ENCODE data around the gene RASEF. TPM values are rescaled to one million over a fixed set of nuclear protein-coding genes. Genes with fewer than 3 reads are reported as not detected.

RASEF gene
- total RNA-seq, 1 experiment from 2014 or later, result 0.12 TPM

GRCh38 chr9:82989929-82990328 is 73.0 kb downstream of the RASEF start:
- Histone ChIP-seq H3K4me1 (ENCODE audit: control insufficient read depth in 1 of 2, insufficient read depth in 2 of 2, low read length in 2 of 2) (no peaks in the 10 kb centered on the region), H2AFZ (ENCODE audit: low read depth, low read length, poor library complexity, severe bottlenecking) (no peak overlapping the region), H4K20me1 (ENCODE audit: insufficient read depth) (no peaks in the 10 kb centered on the region), H3K9me3 (ENCODE audit: control insufficient read depth in 1 of 2, insufficient read depth in 1 of 2, low read depth in 1 of 2, low read length in 2 of 2) (no peaks in the 10 kb centered on the region), H3K9me2 (ENCODE audit: insufficient read depth) (no peaks in the 10 kb centered on the region), H3K27ac (ENCODE audit: low read depth, low read length) (no peak overlapping the region), H3K4me3 (replicated peaks in 1 of 2; ENCODE audit: low read depth in 1 of 2, low read length in 2 of 2) (no peak overlapping the region), H3K27me3 (ENCODE audit: insufficient read depth, low read length) (no peaks in the 10 kb centered on the region), H3K9ac (ENCODE audit: low read length) (no peak overlapping the region), H3K36me3 (ENCODE audit: control insufficient read depth in 1 of 2, insufficient read depth in 2 of 2, low read length in 2 of 2) (no peaks in the 10 kb centered on the region), H3K79me2 (ENCODE audit: insufficient read depth, low read length) (no peaks in the 10 kb centered on the region), H3K4me2 (ENCODE audit: low read length) (no peak overlapping the region)
- CTCF ChIA-PET, result no interaction called here
- intact Hi-C loops (cut with micrococcal nuclease), result no loop called here
- TF ChIP-seq TCF7L2 (IDR thresholded peaks at IDR 0.05; ENCODE audit: borderline replicate concordance, extremely low read depth, insufficient read depth, insufficient read length) (no peak), POLR2AphosphoS5 (IDR thresholded peaks at IDR 0.05; ENCODE audit: low read depth, low read length) (no peak), EZH2phosphoT487 (IDR thresholded peaks at IDR 0.05; ENCODE audit: borderline replicate concordance) (no peak), RAD21 (IDR thresholded peaks at IDR 0.05; ENCODE audit: low read depth) (no peak), POLR2A (IDR thresholded peaks at IDR 0.05; ENCODE audit: borderline replicate concordance, extremely low read depth, insufficient read depth, insufficient read length) (no peak), SRF (IDR thresholded peaks at IDR 0.05; ENCODE audit: low read depth) (no peak), YY1 (IDR thresholded peaks at IDR 0.05; ENCODE audit: extremely low read depth, insufficient replicate concordance, low read depth, low read length) (no peak), CEBPB (IDR thresholded peaks at IDR 0.05; ENCODE audit: low read depth) (no peak), EZH2 (IDR thresholded peaks at IDR 0.05) (no peak), CTCF (IDR thresholded peaks at IDR 0.05 in 2 of 3, conservative IDR thresholded peaks at IDR 0.05 in 1 of 3; ENCODE audit: borderline replicate concordance in 1 of 3, insufficient read depth in 1 of 3, low read depth in 2 of 3, low read length in 2 of 3) (no peak), REST (IDR thresholded peaks at IDR 0.05; ENCODE audit: low read depth) (no peak), ZBTB33 (IDR thresholded peaks at IDR 0.05; ENCODE audit: extremely low read depth, insufficient replicate concordance, low read length) (no peak), CBX3 (IDR thresholded peaks at IDR 0.05; ENCODE audit: low read depth) (no peak), ELF1 (IDR thresholded peaks at IDR 0.05; ENCODE audit: borderline replicate concordance, low read depth) (no peak)
- no TSS peak for BruUV-seq (replicated peaks)
- POLR2A ChIA-PET, result no interaction called here
- RAD21 ChIA-PET (ENCODE audit: low non-redundant PET in 1 of 2, low total read pairs in 2 of 2, uncharacterized antibody in 2 of 2, unreplicated experiment in 2 of 2), result no interaction called here
- no peak for DNase-seq (ENCODE audit: low read depth, low spot score)
- no peak for ATAC-seq
